GM18511 (cell line): Measurements from ENCODE around the gene PEX10.

Experiments used
- ATAC-seq: cut with Tn5 transposase; IDR thresholded peaks from one replicate; pipeline ENCODE4 v1.9.1; 2021; ENCODE audit warnings: mild to moderate bottlenecking, moderate library complexity; ENCODE audit not compliant: unreplicated experiment

Gene PEX10

DNA sequence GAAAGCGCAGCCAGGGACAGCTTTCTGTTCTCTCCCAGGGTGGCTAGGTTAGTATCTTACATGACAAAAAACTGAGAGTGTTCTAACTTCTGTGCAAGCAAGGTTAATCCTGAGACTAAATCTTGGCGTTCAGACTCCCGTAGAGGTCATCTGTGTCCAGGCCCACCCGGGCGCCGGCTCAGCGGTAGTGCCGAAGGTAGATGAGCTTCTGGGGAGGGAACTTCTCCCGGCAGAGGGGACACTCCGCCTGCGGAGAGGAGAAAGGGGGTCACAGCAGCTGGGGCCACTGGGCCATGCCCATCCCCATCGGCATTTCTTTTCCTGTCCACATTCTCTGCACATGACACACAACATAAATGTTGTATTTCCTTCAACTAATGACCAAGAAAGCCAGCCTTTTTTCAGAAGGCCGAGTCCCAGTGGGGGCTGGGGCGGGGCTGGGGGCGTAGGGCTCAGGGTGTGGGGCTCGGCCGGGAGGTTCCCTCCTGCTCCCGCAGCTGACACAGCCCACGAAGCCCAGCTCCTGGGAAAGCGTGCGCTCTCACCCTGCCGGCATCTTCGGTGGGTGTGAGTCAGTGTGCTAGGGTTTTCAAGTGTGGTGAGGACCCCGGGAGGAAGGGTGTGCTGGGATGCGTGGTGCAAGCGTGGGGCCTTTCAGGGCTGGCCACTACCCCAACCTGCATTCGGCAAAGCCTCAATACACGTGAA, 6.6 kb downstream of the PEX10 start:
- no peak for ATAC-seq

DNA sequence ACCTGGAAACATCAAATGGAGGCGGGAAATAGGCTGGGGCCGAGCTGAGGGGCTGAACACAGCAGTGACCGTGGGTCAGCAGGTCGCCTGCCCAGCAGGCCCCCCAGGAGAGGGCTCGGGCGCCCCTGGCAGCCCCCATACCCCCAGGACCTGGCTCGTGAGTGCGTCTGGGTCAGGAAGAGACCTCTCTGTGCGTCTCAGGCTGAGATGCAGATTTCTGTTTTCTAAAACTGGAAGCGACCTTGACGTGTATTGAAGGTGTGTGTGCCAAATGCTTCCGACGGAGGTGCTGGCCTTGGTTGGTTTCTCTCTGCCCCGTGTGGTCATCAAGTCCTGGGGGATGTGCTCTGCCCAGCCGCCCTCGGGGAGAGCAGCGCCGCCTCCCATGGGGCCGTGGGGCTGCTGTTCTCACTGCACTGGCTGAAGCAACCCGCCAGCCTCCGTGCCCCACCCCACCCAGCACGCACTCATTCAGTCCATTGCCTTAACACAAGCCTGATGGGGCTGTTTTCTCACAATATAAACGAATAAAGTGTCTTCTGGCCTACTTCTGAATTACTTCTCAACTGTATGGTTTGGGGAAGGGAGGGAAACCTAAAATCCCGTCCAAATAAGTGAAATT, 7.4 kb downstream of the PEX10 start:
- ATAC-seq, result no peak

DNA sequence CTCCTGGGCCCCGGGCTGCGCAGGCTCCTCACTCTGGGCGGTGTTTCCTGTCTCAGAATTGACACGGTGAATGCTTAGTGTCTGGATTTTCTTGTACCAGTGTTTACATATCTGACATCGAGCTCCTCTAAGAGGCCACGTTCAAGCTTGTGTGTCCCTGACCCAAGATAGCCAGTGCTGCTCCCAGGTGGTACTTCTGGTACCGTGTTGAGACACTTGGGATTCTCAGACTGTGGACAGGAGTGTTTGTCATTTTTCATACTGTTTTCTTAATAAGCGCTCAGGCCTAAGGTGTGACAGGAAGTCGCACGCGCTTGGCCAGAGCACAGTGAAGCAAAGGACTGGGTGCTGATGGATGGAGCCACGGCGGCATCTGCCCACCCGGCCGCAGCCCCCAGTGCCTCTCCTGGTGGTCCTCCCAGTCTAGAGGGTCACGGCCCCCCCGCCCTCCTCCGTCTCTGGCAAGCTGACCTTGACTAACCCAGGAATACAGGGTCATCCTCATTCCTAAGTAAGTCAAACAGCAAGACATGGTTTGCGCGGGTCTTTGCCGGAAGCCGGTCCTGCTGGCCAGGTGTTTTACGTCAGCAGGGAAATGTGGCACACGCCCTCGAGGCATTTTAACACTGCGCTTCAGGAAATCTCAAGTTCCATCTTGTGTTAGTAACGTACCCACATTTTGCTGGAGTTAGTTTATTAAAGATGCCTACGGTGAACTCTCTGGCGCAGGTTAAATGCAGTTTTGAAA, 8.0 kb downstream of the PEX10 start:
- ATAC-seq, result no peak

DNA sequence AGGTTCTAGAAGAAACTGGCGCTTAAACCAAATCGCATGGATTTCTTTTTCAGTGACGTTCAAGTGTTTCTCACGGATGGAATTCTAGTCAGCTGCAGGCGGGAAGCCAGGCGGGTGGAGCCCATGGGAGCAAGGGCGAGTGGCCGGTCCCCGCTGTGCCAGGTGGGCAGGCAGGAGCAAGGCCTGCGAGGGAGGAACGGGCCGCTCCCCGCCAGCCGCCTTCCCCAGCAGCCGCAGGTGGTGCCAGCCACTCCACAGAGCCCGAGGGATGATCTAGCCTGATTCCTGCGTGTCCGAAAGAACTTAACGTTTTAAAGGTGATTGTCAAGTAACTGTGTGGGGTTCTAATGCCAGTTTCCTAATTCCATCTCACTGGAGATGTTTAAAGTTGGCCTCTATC, 9.1 kb downstream of the PEX10 start:
- ATAC-seq, result no peak

GRCh38 chr1:2402420-2402819, 9.9 kb downstream of the PEX10 start:
- ATAC-seq, result no peak

- no peak for ATAC-seq
These were observed 11.3 kb downstream of the PEX10 start for GRCh38 chr1:2400950-2401649.

GRCh38 chr1:2400576-2400909, 11.8 kb downstream of the PEX10 start:
- no peak for ATAC-seq

- ATAC-seq, result no peak
These were observed 12.3 kb downstream of the PEX10 start for GRCh38 chr1:2399890-2400575.

- ATAC-seq, result no peak
These were observed 13.5 kb downstream of the PEX10 start for GRCh38 chr1:2398871-2399270.

DNA sequence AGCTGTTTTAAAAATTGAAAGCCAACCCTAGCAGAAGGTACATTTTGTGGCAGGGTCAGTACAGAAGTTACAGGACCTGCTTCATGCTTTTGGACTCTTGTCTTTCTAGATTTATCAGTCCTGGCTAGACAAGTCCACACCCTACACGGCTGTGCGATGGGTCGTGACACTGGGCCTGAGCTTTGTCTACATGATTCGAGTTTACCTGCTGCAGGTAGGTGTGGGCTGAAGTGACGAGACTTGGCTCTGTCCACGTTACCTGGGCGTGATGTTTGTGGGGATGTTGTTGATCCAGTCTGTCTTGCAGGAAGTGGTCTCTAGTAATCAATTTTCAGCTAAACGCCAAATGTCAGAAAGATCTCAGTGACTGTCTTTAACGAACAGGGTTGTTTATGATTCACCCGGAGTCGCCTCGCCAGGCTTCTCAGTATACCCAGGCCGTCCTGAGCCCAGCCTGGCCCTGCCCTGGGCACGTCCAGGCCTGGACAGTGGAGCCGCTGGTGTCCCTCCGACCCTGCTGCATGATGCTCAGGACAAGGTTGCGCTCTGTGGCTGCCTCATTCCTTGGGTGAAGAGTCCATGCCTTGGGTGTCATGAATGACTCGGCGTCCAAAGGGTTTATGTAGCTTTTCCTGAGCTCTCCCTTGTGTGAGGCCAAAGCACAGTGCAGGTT, 15.2 kb downstream of the PEX10 start:
- no peak for ATAC-seq

- ATAC-seq, result no peak
These were observed 15.9 kb downstream of the PEX10 start for GRCh38 chr1:2396476-2396875.

DNA sequence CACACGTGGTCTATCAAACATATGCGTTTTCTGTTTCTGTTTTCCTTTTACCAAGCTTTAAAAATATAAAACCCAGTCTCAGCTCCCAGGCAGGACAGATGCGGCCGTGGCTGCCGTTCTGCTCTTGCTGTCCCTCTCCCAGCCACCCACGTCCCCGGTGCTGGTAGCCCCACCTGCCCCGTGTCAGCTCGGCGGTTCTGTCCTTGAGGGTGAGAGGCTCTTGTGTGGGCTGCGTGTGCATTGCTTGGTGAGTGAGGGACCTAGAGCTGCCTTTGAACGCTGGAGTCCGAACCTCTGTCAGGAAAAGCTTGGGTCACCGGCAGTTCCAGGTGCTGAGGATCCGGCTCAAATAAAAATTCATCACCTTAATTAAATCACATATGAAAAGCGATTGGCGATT, 16.3 kb downstream of the PEX10 start:
- no peak for ATAC-seq

- ATAC-seq, result no peak
These were observed 17.1 kb downstream of the PEX10 start for GRCh38 chr1:2395245-2395644.

DNA sequence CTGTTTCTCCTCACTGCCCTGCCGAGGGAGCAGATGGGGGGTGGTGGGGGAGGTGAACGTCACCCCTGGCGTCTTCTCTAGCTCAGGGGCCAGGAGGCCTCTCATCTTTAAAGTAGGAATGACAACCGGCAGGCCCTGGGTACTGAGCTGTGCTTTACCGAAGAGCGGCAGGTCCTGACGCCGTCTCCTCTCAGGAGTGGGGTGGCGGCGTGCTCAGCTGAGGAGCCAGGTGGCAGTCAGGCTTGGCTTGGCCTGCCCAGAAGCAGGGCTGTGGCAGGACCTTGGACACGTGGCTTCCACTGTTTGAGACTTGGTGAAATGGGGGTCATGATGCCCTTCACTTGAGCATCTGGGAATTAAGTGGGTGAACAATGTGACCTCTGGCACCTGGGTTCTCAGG, 17.6 kb downstream of the PEX10 start:
- ATAC-seq, result no peak

DNA sequence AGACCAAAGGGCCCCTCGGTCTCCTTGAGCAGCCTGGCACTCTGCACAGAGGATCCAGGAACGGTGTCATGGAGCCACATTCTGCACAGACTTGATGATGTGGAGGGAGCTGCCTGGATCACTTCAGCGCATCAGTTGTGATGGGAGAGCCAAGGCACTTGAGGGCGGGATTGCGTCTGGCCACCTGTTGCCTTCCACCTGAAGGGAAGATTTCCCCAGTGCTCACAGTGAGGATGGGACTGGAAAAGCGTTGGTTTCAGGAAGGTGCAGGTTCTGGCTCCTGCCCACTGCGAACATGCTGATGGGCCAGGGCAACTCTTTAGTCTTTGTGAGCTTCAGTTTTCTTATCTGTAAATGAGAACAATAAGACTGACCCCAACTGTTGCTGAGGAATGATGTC, 18.1 kb downstream of the PEX10 start:
- ATAC-seq, result no peak

GRCh38 chr1:2393471-2393877, 18.9 kb downstream of the PEX10 start:
- ATAC-seq, result no peak

DNA sequence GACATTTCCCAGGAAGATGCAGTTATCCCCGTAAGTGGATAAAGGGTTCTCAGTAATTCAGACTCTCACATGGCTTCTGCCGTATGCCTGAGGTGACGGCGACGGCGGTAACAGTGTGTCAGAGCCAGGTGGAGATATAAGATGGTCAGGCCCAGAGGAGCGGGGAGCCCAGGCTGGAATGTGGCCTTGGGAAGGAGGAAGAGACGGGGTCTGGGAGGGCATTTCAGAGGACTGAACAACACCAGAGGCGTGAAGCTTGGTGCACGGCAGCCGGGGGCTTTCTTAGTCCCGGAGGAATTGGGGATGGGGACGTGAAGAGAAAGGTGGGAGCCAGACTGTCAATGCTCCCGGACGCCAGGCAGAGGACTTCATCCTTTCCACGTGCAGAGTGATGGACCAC, 19.7 kb downstream of the PEX10 start:
- no peak for ATAC-seq

GRCh38 chr1:2391931-2392509, 20.3 kb downstream of the PEX10 start:
- ATAC-seq, result peak; percentile 12

DNA sequence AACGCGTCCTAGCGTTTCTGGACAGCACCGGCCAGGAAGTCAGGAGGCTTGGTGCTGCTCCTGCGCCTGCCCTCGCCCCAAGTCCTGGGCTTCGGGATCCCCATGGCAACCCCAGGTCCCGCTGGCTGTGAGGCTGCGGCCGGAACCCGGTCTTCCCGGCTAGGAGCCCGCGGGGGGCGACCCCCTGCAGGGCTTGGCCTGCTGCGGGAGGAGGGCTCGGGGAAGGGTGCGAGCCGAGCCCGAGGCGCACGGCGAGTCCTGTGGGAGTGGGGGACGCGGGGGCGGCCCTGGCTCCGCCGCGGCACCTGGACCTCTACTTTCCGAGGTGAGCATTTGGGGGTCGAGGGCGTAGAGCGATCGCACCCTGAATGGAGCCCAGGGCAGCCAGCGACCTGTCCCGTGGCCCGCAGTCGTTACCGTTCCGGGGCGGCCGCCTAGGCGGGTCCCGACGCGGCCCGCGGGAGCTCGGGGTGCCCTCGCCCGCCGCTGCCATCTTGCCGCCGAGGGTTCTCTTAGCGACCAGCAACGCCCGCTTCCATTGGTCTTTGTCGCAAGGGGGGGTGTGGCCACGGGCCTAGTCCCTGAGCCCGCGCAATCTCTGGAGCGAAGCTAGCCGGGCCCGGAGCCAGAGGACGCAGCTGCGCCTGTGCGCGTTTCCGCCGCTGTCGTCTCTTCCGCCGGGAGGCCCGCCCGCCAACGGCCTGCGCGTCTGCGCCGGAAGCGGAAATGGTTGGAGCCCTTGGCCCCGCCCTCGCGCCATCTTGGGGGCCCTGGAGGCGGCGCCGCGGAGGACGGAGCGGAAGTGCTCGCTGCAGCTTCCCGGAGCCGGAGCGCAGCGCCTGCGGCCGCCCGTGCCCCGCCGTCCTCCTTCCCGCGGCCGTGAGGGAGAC, 21.1 kb downstream of the PEX10 start, which contains the start of the genes MORN1 and RER1:
TSS of gene MORN1 (minus strand) at position 514 of the 890 bp plus-strand sequence. CDS start at position 493, 21 bp downstream.
TSS of gene RER1 (plus strand) at position 801 of the 890 bp plus-strand sequence. CDS start 3,950 bp downstream, outside the sequence.
- peak; percentile 93 for ATAC-seq
